Transverse colon (tissue), 4 donors: ENCODE results near the gene PABPN1. TPM values are rescaled to one million over a fixed set of nuclear protein-coding genes. Genes with fewer than 3 reads are reported as not detected.

ENCODE experiments used
- DNase-seq: peaks from one replicate; pipeline ENCODE4 v3.0.0-alpha.2; 2019
- H3K27ac ChIP-seq, 4 donors: fragments of 200-600 bp; sonication (generic); 2 replicates each; pipeline ENCODE4 v1.5.1; 2016 to 2018; ENCODE audit warnings: inconsistent platforms in 4 of 4
- H3K27me3 ChIP-seq: fragments of 200-600 bp; sonication (generic); 2 replicates; pipeline ENCODE4 v1.5.1; 2017; ENCODE audit warnings: inconsistent platforms
- H3K36me3 ChIP-seq, 4 donors: fragments of 200-600 bp; sonication (generic); 2 replicates each; pipeline ENCODE4 v1.5.1; 2017 to 2019; ENCODE audit warnings: inconsistent platforms in 4 of 4
- H3K4me1 ChIP-seq, 4 donors: fragments of 200-600 bp; sonication (generic); 2 replicates each; pipeline ENCODE4 v1.5.1; 2017 to 2020; ENCODE audit warnings: inconsistent platforms in 4 of 4
- H3K4me3 ChIP-seq, 4 donors: fragments of 200-600 bp; sonication (generic); 1 replicate in 1 of 4; 2 replicates in 3 of 4; pipeline versions ENCODE4 v1.5.1 to v1.6.1; 2017 to 2019; ENCODE audit warnings: inconsistent platforms in 4 of 4
- H3K9me3 ChIP-seq, 2 donors: fragments of 200-600 bp; sonication (generic); 2 replicates each; pipeline ENCODE4 v1.5.1; 2017 to 2019; ENCODE audit warnings: inconsistent platforms in 2 of 2
- EP300 ChIP-seq: sonication (generic); formaldehyde crosslinking; IDR thresholded peaks from one replicate; pipeline ENCODE4 v1.6.1; 2017; ENCODE audit warnings: antibody characterized with exemption, low read depth
- POLR2A ChIP-seq: fragments of 450-650 bp; IDR thresholded peaks from one replicate; pipeline ENCODE4 v1.6.1; 2016; ENCODE audit warnings: antibody characterized with exemption, mild to moderate bottlenecking, moderate library complexity
- POLR2AphosphoS5 ChIP-seq, 3 donors: sonication (generic); formaldehyde crosslinking; IDR thresholded peaks; one replicate each; pipeline ENCODE4 v1.6.1; 2016; ENCODE audit warnings: antibody characterized with exemption in 3 of 3
- WGBS, 2 donors: methylation state at CpG; one replicate each; pipeline ENCODE4 v1.1.5; 2018; ENCODE audit warnings: low coverage in 1 of 2; 5-methylcytosine and 5-hydroxymethylcytosine counted together
- in situ Hi-C, 4 donors: fragments of 200-750 bp; cut with MboI; loops; one replicate each; pipeline versions ENCODE4 v1.15.0 to v1.15.1; 2017; ENCODE audit warnings: low sequenced_read_pairs in 3 of 4, low pct_ligation_motif_present in 1 of 4, low pct_unique_long_range_greater_than_20kb in 1 of 4
- intact Hi-C: fragments of 100-400 bp; cut with DNase I; formaldehyde crosslinking; loops from one replicate; pipeline ENCODE4 v1.15.1; 2023; ENCODE audit warnings: low total_unique reads
- total RNA-seq, 4 donors: library from RNA; depleted of rRNA; stranded (reverse); fragments of >200 nt; gene quantifications; one replicate each; pipeline ENCODE4 v1.1.0, GENCODE V29; 2016
- TF ChIP-seq, protein P1 (sequence below), 5 experiments: fragments of 200-600 bp in 3 of 5; fragments of 450-650 bp in 2 of 5; sonication (generic) in 3 of 5; IDR thresholded peaks; 1 replicate in 2 of 5; 2 replicates in 3 of 5; pipeline ENCODE4 v1.5.1; 2016 to 2017; ENCODE audit warnings: antibody characterized with exemption in 5 of 5, inconsistent platforms in 3 of 5, mild to moderate bottlenecking in 2 of 5, moderate library complexity in 1 of 5

PABPN1 gene
- total RNA-seq, 4 donors from 2014 or later, result 50.0 to 149 (median 63.7) TPM

DNA sequence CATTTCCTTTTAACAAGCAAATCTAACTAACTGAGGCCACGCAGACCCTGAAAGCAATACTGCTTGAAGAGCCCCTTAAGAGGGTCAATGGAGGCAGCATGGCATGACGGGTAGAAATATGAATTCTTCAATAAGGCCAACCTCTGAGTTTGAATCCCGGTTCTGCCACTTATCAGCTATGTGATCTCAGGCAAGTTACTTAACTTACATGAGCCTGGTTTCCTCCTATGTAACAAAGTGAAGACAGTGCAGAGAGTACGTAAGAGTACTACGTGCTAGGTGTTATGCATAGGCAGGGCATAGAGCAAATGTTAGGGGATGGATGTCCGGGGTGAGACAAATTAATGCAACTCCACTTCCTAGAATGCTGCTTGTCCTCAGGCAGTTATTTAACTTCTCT, 40.0 kb upstream of the PABPN1 start:
- no peak for TF ChIP-seq POLR2AphosphoS5 (IDR thresholded peaks at IDR 0.05)
- TF ChIP-seq, protein P1, sequence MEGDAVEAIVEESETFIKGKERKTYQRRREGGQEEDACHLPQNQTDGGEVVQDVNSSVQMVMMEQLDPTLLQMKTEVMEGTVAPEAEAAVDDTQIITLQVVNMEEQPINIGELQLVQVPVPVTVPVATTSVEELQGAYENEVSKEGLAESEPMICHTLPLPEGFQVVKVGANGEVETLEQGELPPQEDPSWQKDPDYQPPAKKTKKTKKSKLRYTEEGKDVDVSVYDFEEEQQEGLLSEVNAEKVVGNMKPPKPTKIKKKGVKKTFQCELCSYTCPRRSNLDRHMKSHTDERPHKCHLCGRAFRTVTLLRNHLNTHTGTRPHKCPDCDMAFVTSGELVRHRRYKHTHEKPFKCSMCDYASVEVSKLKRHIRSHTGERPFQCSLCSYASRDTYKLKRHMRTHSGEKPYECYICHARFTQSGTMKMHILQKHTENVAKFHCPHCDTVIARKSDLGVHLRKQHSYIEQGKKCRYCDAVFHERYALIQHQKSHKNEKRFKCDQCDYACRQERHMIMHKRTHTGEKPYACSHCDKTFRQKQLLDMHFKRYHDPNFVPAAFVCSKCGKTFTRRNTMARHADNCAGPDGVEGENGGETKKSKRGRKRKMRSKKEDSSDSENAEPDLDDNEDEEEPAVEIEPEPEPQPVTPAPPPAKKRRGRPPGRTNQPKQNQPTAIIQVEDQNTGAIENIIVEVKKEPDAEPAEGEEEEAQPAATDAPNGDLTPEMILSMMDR (IDR thresholded peaks at IDR 0.05), result no peak
- Histone ChIP-seq H3K27me3 (no peaks in the 10 kb centered on the region), H3K27ac (no peak overlapping the region), H3K4me1 (peaks cover 0 to 13% (median 8%) of the 10 kb centered on the region in 4 donors), H3K4me3 (no peak overlapping the region), H3K36me3 (peaks cover 0 to 4% (median 0%) of the 10 kb centered on the region in 4 donors), H3K9me3 (no peaks in the 10 kb centered on the region)
- 92% methylated on average over 6 of the region's 6 CpGs; no CpG with 5 or more reads in 1 of the 2 donors for WGBS, 2 donors
- DNase-seq, result no peak
- in situ Hi-C loops (loop anchor here in 3 of 4 donors (25.0 kb wide), 1 partner anchor 169 kb away; the partner anchor contains the start of genes CEBPE (in 3 of the 3) and CIROP (in 3 of the 3)), intact Hi-C loops (no loop called here)

DNA sequence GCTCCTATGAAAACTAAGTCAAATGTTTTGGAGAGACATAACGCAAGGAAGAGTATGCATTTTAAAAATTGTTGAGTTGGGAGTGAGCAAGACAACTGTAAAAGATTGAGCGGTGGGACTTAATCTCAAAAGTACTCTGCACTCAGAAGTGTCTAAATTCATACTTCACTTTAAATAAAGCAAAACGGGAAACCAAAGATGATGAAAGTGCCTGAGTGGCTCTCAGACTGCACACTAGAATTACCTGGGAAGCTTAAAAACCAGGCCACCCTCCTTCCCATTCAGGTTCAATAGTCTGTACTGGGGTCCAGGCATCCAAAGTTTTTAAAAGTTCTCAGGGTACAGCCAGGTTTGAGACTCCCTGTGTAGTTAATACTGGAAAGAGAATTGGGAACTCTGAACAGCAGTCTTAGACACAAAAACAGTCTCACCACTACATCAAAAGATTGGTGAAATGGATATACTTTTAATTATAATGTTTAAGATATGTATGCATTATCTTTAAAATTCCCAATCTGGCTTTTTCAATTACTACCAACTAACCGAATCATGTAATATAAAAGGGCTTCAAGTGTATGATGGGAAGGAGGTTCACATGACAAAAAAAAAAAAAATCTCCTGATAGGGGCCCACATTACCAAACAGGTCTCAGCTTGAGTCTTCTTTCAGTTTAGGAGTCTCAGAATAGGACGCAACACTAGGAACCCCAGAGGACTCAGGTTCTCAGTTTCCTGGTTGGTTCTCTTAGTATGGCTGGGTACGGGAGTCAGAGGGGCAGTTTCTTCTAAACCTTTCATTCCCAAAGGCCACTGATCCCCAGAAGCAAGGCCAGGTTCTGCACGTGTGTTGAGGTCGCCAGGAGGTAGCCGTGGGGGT, 36.4 kb upstream of the PABPN1 start:
- Histone ChIP-seq H3K27ac (peak overlapping the region; percentile 91 to 98 (median 95)), H3K4me1 (peaks cover 5 to 22% (median 15%) of the 10 kb centered on the region in 4 donors), H3K9me3 (no peaks in the 10 kb centered on the region), H3K36me3 (peaks cover 0 to 4% (median 0%) of the 10 kb centered on the region in 4 donors), H3K4me3 (peak overlapping the region; percentile 70 to 96 (median 82)), H3K27me3 (no peaks in the 10 kb centered on the region)
- no peak for DNase-seq
- in situ Hi-C loops, result loop anchor here in 3 of 4 donors (25.0 kb wide), 1 partner anchor 173 kb away; the partner anchor contains the start of genes CEBPE (in 3 of the 3) and CIROP (in 3 of the 3)
- WGBS, 2 donors, result 25 to 45% methylated on average over 5 to 9 of the region's 9 CpGs
- TF ChIP-seq POLR2A (no peak), POLR2AphosphoS5 (IDR thresholded peaks at IDR 0.05) (no peak), EP300 (no peak)
- TF ChIP-seq, protein P1 (IDR thresholded peaks at IDR 0.05), result no peak
- intact Hi-C loops, result no loop called here

DNA sequence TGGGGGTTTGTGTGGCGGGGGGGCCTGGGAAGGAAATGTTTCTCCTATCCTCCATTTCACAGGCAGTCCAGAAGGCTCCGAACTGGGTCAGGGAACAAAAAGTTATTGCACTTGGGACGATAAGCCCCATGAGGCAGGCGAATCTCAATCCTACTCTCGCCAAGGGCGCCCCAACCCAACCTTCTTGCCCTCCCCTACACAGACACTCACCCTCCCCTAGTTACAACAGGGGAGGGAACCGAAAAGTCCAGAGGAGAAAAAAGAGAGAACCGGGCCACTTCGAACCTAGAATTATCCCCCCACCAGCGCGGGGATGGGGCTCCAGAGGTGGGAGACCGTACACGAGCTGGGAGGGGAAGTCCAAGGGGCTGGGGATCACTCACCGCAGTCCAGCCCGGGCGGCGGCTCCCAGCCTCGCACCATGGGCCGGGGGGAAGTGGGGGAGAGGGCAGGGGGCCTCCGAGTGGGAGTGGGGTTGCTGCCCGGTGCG, 35.7 kb upstream of the PABPN1 start:
- peak; percentile 27 for DNase-seq
- Histone ChIP-seq H3K9me3 (no peaks in the 10 kb centered on the region), H3K4me3 (peak overlapping the region; percentile 70 to 96 (median 82)), H3K36me3 (peaks cover 0 to 4% (median 0%) of the 10 kb centered on the region in 4 donors), H3K27me3 (no peaks in the 10 kb centered on the region), H3K27ac (peak overlapping the region; percentile 91 to 98 (median 95)), H3K4me1 (peaks cover 5 to 22% (median 15%) of the 10 kb centered on the region in 4 donors)
- WGBS, 2 donors, result 0 to 1% methylated on average over 4 to 22 of the region's 22 CpGs
- in situ Hi-C loops (loop anchor here in 3 of 4 donors (25.0 kb wide), 1 partner anchor 173 kb away; the partner anchor contains the start of genes CEBPE (in 3 of the 3) and CIROP (in 3 of the 3)), intact Hi-C loops (no loop called here)
- TF ChIP-seq, protein P1 (IDR thresholded peaks at IDR 0.05), result no peak
- TF ChIP-seq POLR2AphosphoS5 (IDR thresholded peaks at IDR 0.05) (no peak), EP300 (no peak)
